Peyer's patch (tissue), 4 donors: ENCODE measurements around the gene MERTK.

Experiments
- POLR2A ChIP-seq, 2 donors: fragments of 450-650 bp; IDR thresholded peaks; one replicate each; pipeline ENCODE4 v1.5.1; 2017; ENCODE audit warnings: antibody characterized with exemption in 2 of 2, mild to moderate bottlenecking in 2 of 2, moderate library complexity in 2 of 2
- TF ChIP-seq, protein P1 (sequence below), 6 experiments: fragments of 450-650 bp in 4 of 6; fragments of 200-600 bp in 2 of 6; sonication (generic) in 1 of 6; IDR thresholded peaks; one replicate each; pipeline ENCODE4 v1.5.1; 2017 to 2019; ENCODE audit warnings: antibody characterized with exemption in 6 of 6, mild to moderate bottlenecking in 3 of 6, moderate library complexity in 1 of 6

DNA sequence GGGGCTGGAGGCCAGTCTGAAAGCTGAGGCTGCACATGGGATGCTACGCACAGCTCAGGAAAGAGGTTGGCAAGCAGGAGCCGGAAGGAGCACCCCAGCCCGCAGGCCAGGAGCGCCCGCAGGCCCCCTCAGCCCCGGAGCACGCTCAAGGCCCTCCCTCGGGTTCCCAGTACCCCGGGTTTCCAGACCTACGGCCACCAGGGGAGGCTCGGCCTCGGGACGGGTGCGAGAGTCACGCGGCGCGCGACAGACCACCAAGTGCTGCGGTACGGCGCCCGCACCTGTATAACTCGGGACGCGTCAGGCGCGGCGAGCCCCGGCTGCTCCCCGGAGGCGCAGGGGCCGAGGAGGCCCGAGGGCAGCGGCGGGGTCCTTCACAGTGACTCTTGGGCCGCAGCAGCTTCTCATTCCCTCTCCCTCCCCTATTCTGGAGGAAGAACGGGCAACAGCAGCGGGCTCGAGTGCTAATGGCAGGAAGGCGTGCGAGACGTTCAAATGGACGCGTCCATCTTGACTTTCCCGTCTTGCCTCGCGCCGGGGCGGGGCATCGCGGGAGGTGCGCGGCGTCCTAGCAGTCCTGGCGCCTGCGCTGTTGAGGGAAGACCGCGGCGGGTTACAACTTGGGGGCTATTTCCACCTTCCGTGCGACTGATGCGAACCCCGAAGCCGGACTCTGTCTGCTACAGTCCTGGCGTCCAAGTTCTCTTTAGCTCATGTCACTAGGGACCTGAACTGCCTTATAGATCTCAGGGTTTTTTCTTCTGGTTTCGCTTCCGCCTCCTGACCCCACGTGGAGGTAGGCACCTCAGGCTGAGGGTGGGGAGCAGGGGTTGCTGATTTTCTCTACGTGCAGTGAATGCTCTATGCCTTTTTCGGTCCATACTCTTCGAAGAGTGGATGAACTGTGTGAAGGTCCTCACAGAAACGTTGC, 14.5 kb upstream of the MERTK start, which contains the start of gene ANAPC1:
- TF ChIP-seq, protein P1, sequence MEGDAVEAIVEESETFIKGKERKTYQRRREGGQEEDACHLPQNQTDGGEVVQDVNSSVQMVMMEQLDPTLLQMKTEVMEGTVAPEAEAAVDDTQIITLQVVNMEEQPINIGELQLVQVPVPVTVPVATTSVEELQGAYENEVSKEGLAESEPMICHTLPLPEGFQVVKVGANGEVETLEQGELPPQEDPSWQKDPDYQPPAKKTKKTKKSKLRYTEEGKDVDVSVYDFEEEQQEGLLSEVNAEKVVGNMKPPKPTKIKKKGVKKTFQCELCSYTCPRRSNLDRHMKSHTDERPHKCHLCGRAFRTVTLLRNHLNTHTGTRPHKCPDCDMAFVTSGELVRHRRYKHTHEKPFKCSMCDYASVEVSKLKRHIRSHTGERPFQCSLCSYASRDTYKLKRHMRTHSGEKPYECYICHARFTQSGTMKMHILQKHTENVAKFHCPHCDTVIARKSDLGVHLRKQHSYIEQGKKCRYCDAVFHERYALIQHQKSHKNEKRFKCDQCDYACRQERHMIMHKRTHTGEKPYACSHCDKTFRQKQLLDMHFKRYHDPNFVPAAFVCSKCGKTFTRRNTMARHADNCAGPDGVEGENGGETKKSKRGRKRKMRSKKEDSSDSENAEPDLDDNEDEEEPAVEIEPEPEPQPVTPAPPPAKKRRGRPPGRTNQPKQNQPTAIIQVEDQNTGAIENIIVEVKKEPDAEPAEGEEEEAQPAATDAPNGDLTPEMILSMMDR (IDR thresholded peaks at IDR 0.05) = peak in 1 of 6 experiments; percentile 18
- peak; percentile 29 to 58 for TF ChIP-seq POLR2A (IDR thresholded peaks at IDR 0.05)
